ENCODE data around the gene IRGC. TPM values are rescaled to one million over a fixed set of nuclear protein-coding genes. Genes with fewer than 3 reads are reported as not detected.

IRGC gene
- total RNA-seq, 4 donors from 2014 or later: not detected

GRCh38 chr19:43683905-43684304, 32.0 kb upstream of the IRGC start:
- DNase-seq (ENCODE audit: low spot score in 2 of 2): no peak
- H3K27me3 ChIP-seq: no peaks in the 10 kb centered on the region
- no peaks in the 10 kb centered on the region for H3K4me1 ChIP-seq
- WGBS, 2 donors: 62 to 82% methylated on average over 2 of the region's 2 CpGs
- no peaks in the 10 kb centered on the region for H3K36me3 ChIP-seq
- H3K9me3 ChIP-seq: no peaks in the 10 kb centered on the region
- H3K4me3 ChIP-seq: no peak overlapping the region
- no peak overlapping the region for H3K27ac ChIP-seq
- TF ChIP-seq CTCF (IDR thresholded peaks at IDR 0.05): no peak
- TF ChIP-seq POLR2A (IDR thresholded peaks at IDR 0.05): no peak
- no peak for TF ChIP-seq EP300 (IDR thresholded peaks at IDR 0.05)

- TF ChIP-seq CTCF (IDR thresholded peaks at IDR 0.05) (no peak), EP300 (IDR thresholded peaks at IDR 0.05) (no peak), POLR2A (IDR thresholded peaks at IDR 0.05) (no peak)
Observed at GRCh38 chr19:43684326-43684725, 31.6 kb upstream of the IRGC start.

GRCh38 chr19:43687660-43687997, 28.2 kb upstream of the IRGC start:
- Histone ChIP-seq H3K27ac (no peak overlapping the region), H3K4me1 (no peaks in the 10 kb centered on the region), H3K36me3 (no peaks in the 10 kb centered on the region), H3K27me3 (no peaks in the 10 kb centered on the region), H3K9me3 (peaks cover 0 to 28% (median 3%) of the 10 kb centered on the region in 4 donors), H3K4me3 (no peak overlapping the region)
- TF ChIP-seq EP300 (IDR thresholded peaks at IDR 0.05) (no peak), CTCF (IDR thresholded peaks at IDR 0.05) (no peak), POLR2A (IDR thresholded peaks at IDR 0.05) (no peak)
- no peak for DNase-seq (ENCODE audit: low spot score in 2 of 2)
- 9 to 23% methylated on average over 1 of the region's 1 CpG for WGBS, 2 donors

More at GRCh38 chr19:43684326-43684725, 31.6 kb upstream of the IRGC start:
- Histone ChIP-seq H3K36me3 (no peaks in the 10 kb centered on the region), H3K4me1 (no peaks in the 10 kb centered on the region), H3K9me3 (no peaks in the 10 kb centered on the region), H3K4me3 (no peak overlapping the region), H3K27ac (no peak overlapping the region), H3K27me3 (no peaks in the 10 kb centered on the region)
- WGBS, 2 donors: 56 to 79% methylated on average over 1 of the region's 1 CpG
- no peak for DNase-seq (ENCODE audit: low spot score in 2 of 2)

GRCh38 chr19:43688059-43688701, 27.7 kb upstream of the IRGC start:
- TF ChIP-seq POLR2A (IDR thresholded peaks at IDR 0.05): no peak
- TF ChIP-seq CTCF (IDR thresholded peaks at IDR 0.05): no peak
- TF ChIP-seq EP300 (IDR thresholded peaks at IDR 0.05): no peak
- no peaks in the 10 kb centered on the region for H3K36me3 ChIP-seq
- H3K27ac ChIP-seq: no peak overlapping the region
- no peaks in the 10 kb centered on the region for H3K4me1 ChIP-seq
- H3K9me3 ChIP-seq: peaks cover 0 to 28% (median 3%) of the 10 kb centered on the region in 4 donors
- no peaks in the 10 kb centered on the region for H3K27me3 ChIP-seq
- 74% methylated on average over 10 of the region's 10 CpGs for WGBS, 2 donors
- no peak for DNase-seq (ENCODE audit: low spot score in 2 of 2)
- H3K4me3 ChIP-seq: no peak overlapping the region

GRCh38 chr19:43690444-43690843, 25.4 kb upstream of the IRGC start:
- H3K4me3 ChIP-seq: no peak overlapping the region
- peaks cover 0 to 34% (median 3%) of the 10 kb centered on the region in 4 donors for H3K9me3 ChIP-seq
- H3K27me3 ChIP-seq: no peaks in the 10 kb centered on the region
- H3K27ac ChIP-seq: no peak overlapping the region
- no peaks in the 10 kb centered on the region for H3K4me1 ChIP-seq
- H3K36me3 ChIP-seq: no peaks in the 10 kb centered on the region
- WGBS, 2 donors: 52 to 59% methylated on average over 3 of the region's 3 CpGs
- no peak for DNase-seq (ENCODE audit: low spot score in 2 of 2)
- TF ChIP-seq EP300 (IDR thresholded peaks at IDR 0.05) (no peak), CTCF (IDR thresholded peaks at IDR 0.05) (no peak), POLR2A (IDR thresholded peaks at IDR 0.05) (no peak)
